Measurements from ENCODE around the gene KCTD15. TPM values are rescaled to one million over a fixed set of nuclear protein-coding genes. Genes with fewer than 3 reads are reported as not detected.

Gene KCTD15
- total and polyA plus RNA-seq, 2 of the 4 experiments (the other 2 are of a cell fraction): 16.3 to 19.6 TPM

GRCh38 chr19:33754361-33754760 is 42.3 kb upstream of the KCTD15 start:
- H3K23ac ChIP-seq (ENCODE audit: low read depth, low read length): no peak overlapping the region
- H3K36me3 ChIP-seq (ENCODE audit: control insufficient read depth, insufficient read depth, low read length): no peaks in the 10 kb centered on the region
- BruUV-seq (replicated peaks): no TSS peak
- WGBS, 2 experiments (ENCODE audit: extremely low coverage in 2 of 2, insufficient read length in 1 of 2): 100% methylated on average over 1 of the region's 7 CpGs; no CpG with 5 or more reads in 1 of the 2 experiments
- peaks cover 2% of the 10 kb centered on the region; the same call in 1 of the 2 replicates for H3K4me1 ChIP-seq (ENCODE audit: control insufficient read depth, insufficient read depth, low read length)
- no peak overlapping the region for H4K5ac ChIP-seq (ENCODE audit: low read depth, low read length)
- intact Hi-C loops (cut with micrococcal nuclease) (no loop called here), in situ Hi-C loops (cut with MboI; ENCODE audit: low sequenced_read_pairs) (no loop called here), dilution Hi-C loops (cut with HindIII; ENCODE audit: low sequenced_read_pairs, unreplicated experiment) (no loop called here)
- H3K4ac ChIP-seq (ENCODE audit: low read depth, low read length): no peak overlapping the region
- H4K91ac ChIP-seq (ENCODE audit: insufficient read depth, low read depth, low read length): no peak overlapping the region
- H3K14ac ChIP-seq (replicated peaks; ENCODE audit: low read depth, low read length): no peak overlapping the region
- H2AK5ac ChIP-seq (ENCODE audit: low read depth, low read length): no peak overlapping the region
- no peak overlapping the region for H3K27ac ChIP-seq (ENCODE audit: insufficient read depth, low read length)
- no peak for ATAC-seq (ENCODE audit: low read depth)
- H3K18ac ChIP-seq (ENCODE audit: low read depth, low read length): no peak overlapping the region
- H3K4me3 ChIP-seq (ENCODE audit: insufficient read depth, low read depth, low read length): no peak overlapping the region
- H3K79me1 ChIP-seq (ENCODE audit: low read depth in 1 of 2, low read length in 2 of 2): no peaks in the 10 kb centered on the region
- no peak overlapping the region for H3K4me2 ChIP-seq (ENCODE audit: low read depth, low read length)
- H2BK120ac ChIP-seq (ENCODE audit: low read depth, low read length): no peak overlapping the region
- POLR2A ChIA-PET (ENCODE audit: unreplicated experiment): no interaction called here
- H4K8ac ChIP-seq (ENCODE audit: low read depth in 2 of 2, low read length in 2 of 2): no peak overlapping the region
- no peak overlapping the region for H2BK5ac ChIP-seq (ENCODE audit: low read depth, low read length, poor library complexity, severe bottlenecking)
- H3K9me3 ChIP-seq (ENCODE audit: control insufficient read depth, insufficient read depth, low read length): no peaks in the 10 kb centered on the region
- no peak for DNase-seq
- no peak for TF ChIP-seq CTCF (conservative IDR thresholded peaks at IDR 0.05; ENCODE audit: low read depth, low read length)
- no peak for TF ChIP-seq RFX5 (IDR thresholded peaks at IDR 0.05; ENCODE audit: low read depth, low read length)
- no peak for TF ChIP-seq POLR2A (IDR thresholded peaks at IDR 0.05; ENCODE audit: low read depth, low read length)
- TF ChIP-seq MXI1 (IDR thresholded peaks at IDR 0.05; ENCODE audit: borderline replicate concordance, low read depth, low read length): no peak
- no peak for TF ChIP-seq RAD21 (IDR thresholded peaks at IDR 0.05; ENCODE audit: low read length)
- no peak for TF ChIP-seq NFE2L2 (IDR thresholded peaks at IDR 0.05; ENCODE audit: low read depth, low read length)
- TF ChIP-seq MAZ (IDR thresholded peaks at IDR 0.05; ENCODE audit: borderline replicate concordance, low read depth, low read length): no peak
- no peak for TF ChIP-seq CEBPB (IDR thresholded peaks at IDR 0.05; ENCODE audit: low read depth, low read length)
- TF ChIP-seq SMC3 (IDR thresholded peaks at IDR 0.05; ENCODE audit: low read depth, low read length): no peak
- TF ChIP-seq MAFK (IDR thresholded peaks at IDR 0.05; ENCODE audit: low read depth, low read length): no peak
- TF ChIP-seq CHD1 (IDR thresholded peaks at IDR 0.05; ENCODE audit: low read depth, low read length): no peak
- no peak for TF ChIP-seq ELK1 (IDR thresholded peaks at IDR 0.05; ENCODE audit: borderline replicate concordance, low read depth, low read length)
- H2BK20ac ChIP-seq (ENCODE audit: low read depth, low read length): no peak overlapping the region
- no peak overlapping the region for H3K56ac ChIP-seq (ENCODE audit: extremely low read depth, insufficient read depth, low read length)
- H2BK15ac ChIP-seq (ENCODE audit: low read depth, low read length): no peak overlapping the region
- H3K9ac ChIP-seq (ENCODE audit: low read depth, low read length): no peak overlapping the region
- H2AK9ac ChIP-seq (replicated peaks; ENCODE audit: low read depth, low read length, poor library complexity): peak overlapping the region; percentile 13
- H2AFZ ChIP-seq (replicated peaks; ENCODE audit: low read length, poor library complexity): peak overlapping the region; percentile 33
- CTCF ChIA-PET: no interaction called here
- H3K27me3 ChIP-seq (ENCODE audit: control insufficient read depth, insufficient read depth, low read length): no peaks in the 10 kb centered on the region; the same call in 1 of the 2 replicates
- H4K20me1 ChIP-seq (ENCODE audit: insufficient read depth, low read length): no peaks in the 10 kb centered on the region
- H3K9me1 ChIP-seq (ENCODE audit: insufficient read depth, low read length): no peaks in the 10 kb centered on the region; the same call in 1 of the 2 replicates

All from IMR-90 (cell line).